ENCODE measurements around the gene ZFPM1. TPM values are rescaled to one million over a fixed set of nuclear protein-coding genes. Genes with fewer than 3 reads are reported as not detected.
A peak's percentile ranks its signal among the peaks of the same experiment; 100 is the strongest.

ZFPM1 gene
- total and polyA plus RNA-seq, 10 donors: 2.3 to 25.3 (median 8.9) TPM

GRCh38 chr16:88533381-88533917 lies 80.4 kb downstream of the ZFPM1 start:
- no peaks in the 10 kb centered on the region for H3K27me3 ChIP-seq (replicated peaks in 1 of 7)
- H3K4me1 ChIP-seq: peaks cover 9 to 47% (median 24%) of the 10 kb centered on the region in 6 donors
- no peak for DNase-seq
- TF ChIP-seq POLR2AphosphoS5 (IDR thresholded peaks at IDR 0.05) (no peak), CTCF (IDR thresholded peaks at IDR 0.05 in 8 of 11, conservative IDR thresholded peaks at IDR 0.05 in 3 of 11) (no peak), POLR2A (IDR thresholded peaks at IDR 0.05) (no peak)
- peaks cover 0 to 51% (median 13%) of the 10 kb centered on the region in 6 donors for H3K36me3 ChIP-seq
- peak overlapping the region in 5 of 8 donors; percentile 19 to 86 (median 23) for H3K4me3 ChIP-seq
- H3K9me3 ChIP-seq: no peaks in the 10 kb centered on the region
- 44 to 96% (median 65%) methylated on average over 10 to 79 of the region's 79 CpGs for WGBS, 5 donors
- intact Hi-C loops (cut with DNase I; ENCODE audit: low total_unique reads): no loop called here
- peak overlapping the region in 5 of 8 donors; percentile 37 to 95 (median 89) for H3K27ac ChIP-seq

GRCh38 chr16:88533932-88534637 lies 81.0 kb downstream of the ZFPM1 start:
- WGBS, 5 donors: 0 to 20% (median 12%) methylated on average over 15 to 114 of the region's 114 CpGs
- TF ChIP-seq POLR2A (IDR thresholded peaks at IDR 0.05) (peak in 1 of 3 donors; percentile 21), POLR2AphosphoS5 (IDR thresholded peaks at IDR 0.05) (peak; percentile 80 to 82 (median 81)), CTCF (IDR thresholded peaks at IDR 0.05 in 8 of 11, conservative IDR thresholded peaks at IDR 0.05 in 3 of 11) (no peak)
- H3K27ac ChIP-seq: peak overlapping the region; percentile 80 to 95 (median 88)

GRCh38 chr16:88534638-88535190 lies 81.6 kb downstream of the ZFPM1 start:
- Histone ChIP-seq H3K27me3 (replicated peaks in 1 of 7) (peaks cover 0 to 10% (median 1%) of the 10 kb centered on the region in 7 donors), H3K9me3 (no peaks in the 10 kb centered on the region), H3K4me3 (peak overlapping the region; percentile 14 to 86 (median 62)), H3K4me1 (peaks cover 9 to 49% (median 25%) of the 10 kb centered on the region in 6 donors), H3K27ac (peak overlapping the region in 6 of 8 donors; percentile 83 to 95 (median 89)), H3K36me3 (peaks cover 0 to 39% (median 7%) of the 10 kb centered on the region in 6 donors)
- TF ChIP-seq POLR2A (IDR thresholded peaks at IDR 0.05): no peak
- TF ChIP-seq CTCF (IDR thresholded peaks at IDR 0.05 in 8 of 11, conservative IDR thresholded peaks at IDR 0.05 in 3 of 11): peak in 5 of 11 experiments; percentile 13 to 36 (median 24)
- peak in 1 of 3 donors; percentile 47 for TF ChIP-seq POLR2AphosphoS5 (IDR thresholded peaks at IDR 0.05)
- intact Hi-C loops (cut with DNase I; ENCODE audit: low total_unique reads): no loop called here
- DNase-seq: peak; percentile 90
- 15 to 55% (median 31%) methylated on average over 8 to 65 of the region's 65 CpGs for WGBS, 5 donors

More at GRCh38 chr16:88533932-88534637, 81.0 kb downstream of the ZFPM1 start:
- H3K36me3 ChIP-seq: peaks cover 0 to 45% (median 10%) of the 10 kb centered on the region in 6 donors
- DNase-seq: peak; percentile 95
- intact Hi-C loops (cut with DNase I; ENCODE audit: low total_unique reads): no loop called here
- peak overlapping the region; percentile 45 to 86 (median 62) for H3K4me3 ChIP-seq
- H3K9me3 ChIP-seq: no peaks in the 10 kb centered on the region
- H3K27me3 ChIP-seq (replicated peaks in 1 of 7): peaks cover 0 to 4% (median 0%) of the 10 kb centered on the region in 7 donors
- H3K4me1 ChIP-seq: peaks cover 9 to 46% (median 24%) of the 10 kb centered on the region in 6 donors
